HG03135 (cell line): ENCODE measurements around the gene MBD3L1.

Experiments
- ATAC-seq: cut with Tn5 transposase; IDR thresholded peaks from one replicate; pipeline ENCODE4 v1.9.1; 2021; ENCODE audit warnings: mild to moderate bottlenecking, moderate library complexity; ENCODE audit not compliant: unreplicated experiment

Gene MBD3L1

GRCh38 chr19:8880868-8881488 is 48.8 kb downstream of the MBD3L1 start:
- ATAC-seq = no peak

- ATAC-seq = no peak
Observed at GRCh38 chr19:8881512-8881911, 49.3 kb downstream of the MBD3L1 start.

- ATAC-seq = no peak
Observed at GRCh38 chr19:8884416-8884815, 52.2 kb downstream of the MBD3L1 start.

- no peak for ATAC-seq
Observed at GRCh38 chr19:8887364-8887763, 55.2 kb downstream of the MBD3L1 start.

GRCh38 chr19:8890260-8890659 is 58.1 kb downstream of the MBD3L1 start:
- ATAC-seq = no peak
